ENCODE measurements around the gene GTF2A1.
"Not testable (repeated sequence)": the region's sequence is repeated elsewhere in the genome, so short reads cannot be mapped to it uniquely, and the experiment has no call there.

GTF2A1 gene

GRCh38 chr14:81224222-81224621, 3.5 kb upstream of the GTF2A1 start:
- no peak for DNase-seq

GRCh38 chr14:81223788-81224187, 3.0 kb upstream of the GTF2A1 start:
- DNase-seq = not testable (repeated sequence)

GRCh38 chr14:81222691-81223090, 1.9 kb upstream of the GTF2A1 start:
- DNase-seq = no peak

- no peak for DNase-seq
Observed at GRCh38 chr14:81222126-81222525, 1.4 kb upstream of the GTF2A1 start.

GRCh38 chr14:81221579-81222102, 882 bp upstream of the GTF2A1 start:
- no peak for DNase-seq

GRCh38 chr14:81220580-81220829, 254 bp downstream of the GTF2A1 start:
- no peak for DNase-seq

GRCh38 chr14:81219759-81220579, 790 bp downstream of the GTF2A1 start:
- peak; percentile 61 for DNase-seq

- DNase-seq = peak; percentile 100
Observed at GRCh38 chr14:81219210-81219758, 1.5 kb downstream of the GTF2A1 start.

GRCh38 chr14:81211844-81212243, 8.9 kb downstream of the GTF2A1 start:
- DNase-seq = peak; percentile 52

- DNase-seq = no peak
Observed at GRCh38 chr14:81209167-81209836, 11.5 kb downstream of the GTF2A1 start.

- no peak for DNase-seq
Observed at GRCh38 chr14:81208489-81208888, 12.3 kb downstream of the GTF2A1 start.

GRCh38 chr14:81206115-81206514, 14.6 kb downstream of the GTF2A1 start:
- DNase-seq = no peak

- DNase-seq = no peak
Observed at GRCh38 chr14:81205639-81206038, 15.1 kb downstream of the GTF2A1 start.

GRCh38 chr14:81200054-81200453, 20.7 kb downstream of the GTF2A1 start:
- DNase-seq = no peak

GRCh38 chr14:81199084-81199483, 21.7 kb downstream of the GTF2A1 start:
- no peak for DNase-seq

GRCh38 chr14:81198651-81199050, 22.1 kb downstream of the GTF2A1 start:
- no peak for DNase-seq

- no peak for DNase-seq
Observed at GRCh38 chr14:81193924-81194633, 26.7 kb downstream of the GTF2A1 start.

- no peak for DNase-seq
Observed at GRCh38 chr14:81192594-81192993, 28.2 kb downstream of the GTF2A1 start.

GRCh38 chr14:81187832-81188522, 32.8 kb downstream of the GTF2A1 start:
- DNase-seq = no peak

GRCh38 chr14:81179631-81180030, 41.1 kb downstream of the GTF2A1 start:
- DNase-seq = no peak

GRCh38 chr14:81178063-81178462, 42.7 kb downstream of the GTF2A1 start:
- no peak for DNase-seq

GRCh38 chr14:81177225-81177624, 43.5 kb downstream of the GTF2A1 start:
- no peak for DNase-seq

- DNase-seq = no peak
Observed at GRCh38 chr14:81176241-81176640, 44.5 kb downstream of the GTF2A1 start.

All from NCI-H1694 (cell line).